NCI-H2196 treated with DMSO at 0.1 percent for 48 hours (cell line): ENCODE results near the gene SHH.

ENCODE experiments used
- DNase-seq: peaks from one replicate; lab custom pipeline; 2025; ENCODE audit not compliant: unreplicated experiment; lab: John Stamatoyannopoulos, UW

The SHH gene

GRCh38 chr7:155766966-155767916 is 45.0 kb downstream of the SHH start:
- no peak for DNase-seq

GRCh38 chr7:155766386-155766785 is 45.9 kb downstream of the SHH start:
- no peak for DNase-seq

- no peak for DNase-seq
Observed at GRCh38 chr7:155765458-155765857, 46.8 kb downstream of the SHH start.

GRCh38 chr7:155764438-155764793 is 47.8 kb downstream of the SHH start:
- DNase-seq = no peak

GRCh38 chr7:155763691-155764437 is 48.4 kb downstream of the SHH start:
- no peak for DNase-seq

- DNase-seq = no peak
Observed at GRCh38 chr7:155763122-155763521, 49.1 kb downstream of the SHH start.

GRCh38 chr7:155762655-155763054 is 49.6 kb downstream of the SHH start:
- no peak for DNase-seq

GRCh38 chr7:155762036-155762435 is 50.2 kb downstream of the SHH start:
- no peak for DNase-seq

- no peak for DNase-seq
Observed at GRCh38 chr7:155761162-155761561, 51.1 kb downstream of the SHH start.

- DNase-seq = no peak
Observed at GRCh38 chr7:155759740-155760430, 52.4 kb downstream of the SHH start.

- DNase-seq = no peak
Observed at GRCh38 chr7:155758348-155758747, 53.9 kb downstream of the SHH start.

- DNase-seq = no peak
Observed at GRCh38 chr7:155756322-155756721, 55.9 kb downstream of the SHH start.

- no peak for DNase-seq
Observed at GRCh38 chr7:155755026-155755425, 57.2 kb downstream of the SHH start.

- no peak for DNase-seq
Observed at GRCh38 chr7:155754165-155754564, 58.1 kb downstream of the SHH start.

GRCh38 chr7:155753446-155753965 is 58.8 kb downstream of the SHH start:
- no peak for DNase-seq

- no peak for DNase-seq
Observed at GRCh38 chr7:155752756-155753445, 59.4 kb downstream of the SHH start.

- DNase-seq = no peak
Observed at GRCh38 chr7:155751409-155751808, 60.9 kb downstream of the SHH start.

- no peak for DNase-seq
Observed at GRCh38 chr7:155750255-155751125, 61.8 kb downstream of the SHH start.
